D721Med (cell line): Measurements from ENCODE around the gene BTLA.

Experiments used
- DNase-seq: peaks from one replicate; pipeline ENCODE4 v3.0.0; 2011; ENCODE audit warnings: low spot score; ENCODE audit not compliant: insufficient read length
- FAIRE-seq: peaks from 2 replicates; lab custom pipeline; 2011; peaks lifted over from hg19 to GRCh38; lab: Jason Lieb, UNC
- CTCF ChIP-seq: IDR thresholded peaks from 2 replicates; pipeline ENCODE4 v1.5.1; 2012; ENCODE audit warnings: mild to moderate bottlenecking, control low read depth; ENCODE audit not compliant: insufficient read depth; ENCODE audit errors: missing control alignments

Gene BTLA

GRCh38 chr3:112472691-112473090 lies 26.6 kb downstream of the BTLA start:
- no peak for FAIRE-seq
- no peak for DNase-seq
- no peak for TF ChIP-seq CTCF

GRCh38 chr3:112471596-112472325 lies 27.5 kb downstream of the BTLA start:
- FAIRE-seq (no peak), DNase-seq (no peak)
- TF ChIP-seq CTCF = no peak

- no peak for DNase-seq
Measured at GRCh38 chr3:112470788-112471187, 28.5 kb downstream of the BTLA start.

GRCh38 chr3:112469671-112470070 lies 29.6 kb downstream of the BTLA start:
- DNase-seq (no peak), FAIRE-seq (no peak)
- TF ChIP-seq CTCF = no peak

More at GRCh38 chr3:112470788-112471187, 28.5 kb downstream of the BTLA start:
- FAIRE-seq = no peak
- no peak for TF ChIP-seq CTCF

GRCh38 chr3:112467539-112467938 lies 31.7 kb downstream of the BTLA start:
- DNase-seq (no peak), FAIRE-seq (no peak)
- no peak for TF ChIP-seq CTCF

- TF ChIP-seq CTCF = no peak
- DNase-seq (no peak), FAIRE-seq (no peak)
Measured at GRCh38 chr3:112466020-112466419, 33.3 kb downstream of the BTLA start.

- no peak for TF ChIP-seq CTCF
- no peak for DNase-seq
- no peak for FAIRE-seq
Measured at GRCh38 chr3:112464264-112464663, 35.0 kb downstream of the BTLA start.
